Measurements from ENCODE around the gene PSG6.
"Not testable (repeated sequence)": the region's sequence is repeated elsewhere in the genome, so short reads cannot be mapped to it uniquely, and the experiment has no call there.

- not testable (repeated sequence) for TF ChIP-seq CTCF (conservative IDR thresholded peaks at IDR 0.05; ENCODE audit: low read length); EZH2phosphoT487 (IDR thresholded peaks at IDR 0.05; ENCODE audit: borderline replicate concordance, low read depth, low read length)
These were observed 42.5 kb downstream of the PSG6 start for GRCh38 chr19:42874901-42875813.
